Stimulated activated naive CD8-positive, alpha-beta T cell treated with anti-CD3 and anti-CD28 coated beads, Interleukin-15, amount 100 ng/mL, for 72 hours (primary cell): Measurements from ENCODE around the gene SLC7A8.
A peak's percentile ranks its signal among the peaks of the same experiment; 100 is the strongest.
"Not testable (repeated sequence)": the region's sequence is repeated elsewhere in the genome, so short reads cannot be mapped to it uniquely, and the experiment has no call there.

Experiments
- ATAC-seq: fragments of 150-1000 bp; cut with Tn5 transposase; 2 replicates; pipeline ENCODE4 v1.10.0; 2021; ENCODE audit warnings: mild to moderate bottlenecking, moderate library complexity
- DNase-seq, 2 donors: peaks; one replicate each; pipeline ENCODE4 v3.0.0; 2021 to 2022
- H3K27ac Mint-ChIP-seq, 2 donors: one replicate each; pipeline ENCODE4 v1.8.0; 2022; ENCODE audit warnings: mild to moderate bottlenecking in 2 of 2, mixed read lengths in 2 of 2, moderate library complexity in 2 of 2
- H3K27me3 Mint-ChIP-seq: one replicate; pipeline ENCODE4 v1.8.0; 2022; ENCODE audit warnings: mixed read lengths
- H3K4me1 Mint-ChIP-seq: one replicate; pipeline ENCODE4 v1.8.0; 2022; ENCODE audit warnings: mild to moderate bottlenecking, mixed read lengths
- H3K4me3 Mint-ChIP-seq, 2 donors: one replicate each; pipeline ENCODE4 v1.8.0; 2022; ENCODE audit warnings: mild to moderate bottlenecking in 2 of 2, mixed read lengths in 2 of 2, moderate library complexity in 1 of 2
- H3K9me3 Mint-ChIP-seq, 2 donors: one replicate each; pipeline ENCODE4 v1.8.0; 2022; ENCODE audit warnings: mixed read lengths in 2 of 2

SLC7A8 gene

DNA sequence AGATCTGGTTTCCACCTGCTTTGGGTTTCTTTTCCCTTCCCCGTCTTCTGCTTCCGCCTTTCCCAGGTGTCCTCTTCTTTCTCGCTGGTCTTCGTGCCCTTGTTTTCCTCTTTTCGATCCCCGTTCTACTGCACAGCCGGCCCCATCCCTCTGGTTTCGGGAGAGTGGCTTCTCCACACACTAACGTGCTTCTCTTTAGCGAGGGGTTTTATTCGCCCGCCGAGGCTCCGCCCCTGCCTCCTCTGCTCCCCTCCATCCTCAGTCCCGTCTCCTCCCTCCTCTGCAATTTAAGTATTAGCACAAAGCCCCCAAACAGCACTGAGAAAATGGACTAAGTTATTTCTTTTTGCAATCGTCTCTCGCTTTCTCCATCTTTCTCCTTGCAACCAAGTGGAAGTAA, at the start of gene SLC7A8:
Gene SLC7A8, minus strand, starts transcription at position 182 of the 400 bp plus-strand sequence. CDS start 746 bp downstream, outside the sequence.
- peak in 1 of 2 donors; percentile 32 for DNase-seq

DNA sequence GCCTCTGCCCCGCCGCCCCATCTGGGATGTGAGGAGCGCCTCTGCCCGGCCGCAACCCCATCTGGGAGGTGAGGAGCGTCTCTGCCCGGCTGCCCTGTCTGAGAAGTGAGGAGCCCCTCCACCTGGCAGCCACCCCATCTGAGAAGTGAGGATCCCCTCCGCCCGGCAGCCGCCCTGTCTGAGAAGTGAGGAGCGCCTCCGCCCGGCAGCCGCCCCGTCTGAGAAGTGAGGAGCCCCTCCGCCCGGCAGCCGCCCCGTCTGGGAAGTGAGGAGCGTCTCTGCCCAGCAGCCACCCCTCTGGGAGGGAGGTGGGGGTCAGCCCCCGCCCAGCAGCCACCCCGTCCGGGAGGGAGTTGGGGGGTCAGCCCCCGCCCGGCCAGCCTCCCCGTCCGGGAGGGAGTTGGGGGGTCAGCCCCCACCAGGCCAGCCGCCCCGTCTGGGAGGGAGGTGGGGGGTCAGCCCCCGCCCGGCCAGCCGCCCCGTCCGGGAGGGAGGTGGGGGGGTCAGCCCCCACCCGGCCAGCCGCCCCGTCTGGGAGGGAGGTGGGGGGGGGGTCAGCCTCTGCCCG, 48.9 kb upstream of the SLC7A8 start:
- not testable (repeated sequence) for H3K4me3 Mint-ChIP-seq, H3K9me3 Mint-ChIP-seq, H3K4me1 Mint-ChIP-seq, H3K27ac Mint-ChIP-seq, DNase-seq, H3K27me3 Mint-ChIP-seq
- peak; percentile 39 for ATAC-seq

More for the DNA sequence above, at the start of gene SLC7A8:
- H3K27ac Mint-ChIP-seq: no peak within 1 kb of the TSS
- H3K9me3 Mint-ChIP-seq: no peaks in the 10 kb centered on the region
- H3K4me1 Mint-ChIP-seq: no peaks in the 10 kb centered on the region
- no peaks in the 10 kb centered on the region for H3K27me3 Mint-ChIP-seq
- peak; percentile 69 for ATAC-seq
- no peak within 1 kb of the TSS for H3K4me3 Mint-ChIP-seq

DNA sequence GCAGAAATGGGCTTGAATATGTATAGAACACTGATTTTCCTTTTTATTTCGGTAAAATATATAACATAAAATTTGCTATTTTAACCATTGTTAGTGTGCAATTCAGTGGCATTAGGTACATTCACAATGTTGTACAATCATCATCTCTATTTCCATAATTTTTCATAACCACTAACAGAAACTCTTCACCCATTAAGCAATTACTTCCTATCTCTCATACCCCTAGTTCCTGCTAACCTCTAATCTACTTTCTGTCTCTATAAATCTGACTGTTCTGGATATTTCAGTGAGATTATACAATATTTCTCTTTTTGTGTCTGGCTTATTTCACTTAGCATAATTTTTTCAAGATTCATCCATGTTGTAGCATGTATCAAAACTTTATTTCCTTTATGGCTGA, 45.4 kb upstream of the SLC7A8 start:
- H3K27me3 Mint-ChIP-seq: peaks cover 13% of the 10 kb centered on the region
- DNase-seq (no peak), ATAC-seq (no peak)
- H3K4me3 Mint-ChIP-seq: no peak overlapping the region
- H3K4me1 Mint-ChIP-seq: peaks cover 9% of the 10 kb centered on the region
- H3K27ac Mint-ChIP-seq: no peak overlapping the region
- H3K9me3 Mint-ChIP-seq: peaks cover 0 to 6% of the 10 kb centered on the region in 2 donors

DNA sequence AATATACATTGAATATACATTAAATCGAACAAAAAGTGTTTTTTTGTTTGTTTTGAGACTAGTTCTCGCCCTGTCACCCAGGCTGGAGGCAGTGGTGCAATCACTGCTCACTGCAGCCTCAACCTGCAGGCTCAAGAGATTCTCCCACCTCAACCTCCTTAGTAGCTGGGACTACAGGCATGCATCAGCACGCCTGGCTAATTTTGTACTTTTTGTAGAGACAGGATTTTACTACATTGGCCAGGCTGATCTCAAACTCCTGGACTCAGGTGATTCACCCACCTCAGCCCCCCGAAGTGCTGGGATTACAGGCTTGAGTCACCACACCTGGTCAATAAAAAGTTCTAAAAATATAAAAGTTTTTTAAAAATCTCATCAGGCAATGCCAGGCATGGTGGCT, 44.1 kb upstream of the SLC7A8 start:
- Mint-ChIP-seq H3K4me3 (no peak overlapping the region), H3K27me3 (peaks cover 14% of the 10 kb centered on the region), H3K27ac (no peak overlapping the region), H3K9me3 (peaks cover 0 to 6% of the 10 kb centered on the region in 2 donors), H3K4me1 (peaks cover 9% of the 10 kb centered on the region)
- ATAC-seq: no peak
- DNase-seq: no peak

DNA sequence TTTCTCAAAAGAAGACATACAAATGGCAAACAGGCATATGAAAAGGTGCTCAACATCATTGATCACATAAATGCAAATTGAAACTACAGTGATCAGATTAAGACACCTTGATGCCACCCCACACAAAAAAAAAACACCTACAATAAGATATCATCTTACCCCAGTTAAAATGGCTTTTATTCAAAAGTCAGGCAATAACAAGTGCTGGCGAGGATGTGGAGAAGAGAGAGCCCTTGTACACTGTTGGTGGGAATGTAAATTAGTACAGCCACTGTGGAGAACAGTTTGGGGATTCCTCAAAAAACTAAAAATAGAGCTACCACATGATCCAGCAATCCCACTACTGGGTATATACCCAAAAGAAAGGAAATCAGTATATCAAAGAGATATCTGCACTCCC, 41.5 kb upstream of the SLC7A8 start:
- H3K27ac Mint-ChIP-seq, H3K9me3 Mint-ChIP-seq, DNase-seq, H3K4me3 Mint-ChIP-seq, ATAC-seq, H3K4me1 Mint-ChIP-seq: not testable (repeated sequence)
- peaks cover 38% of the 10 kb centered on the region for H3K27me3 Mint-ChIP-seq

DNA sequence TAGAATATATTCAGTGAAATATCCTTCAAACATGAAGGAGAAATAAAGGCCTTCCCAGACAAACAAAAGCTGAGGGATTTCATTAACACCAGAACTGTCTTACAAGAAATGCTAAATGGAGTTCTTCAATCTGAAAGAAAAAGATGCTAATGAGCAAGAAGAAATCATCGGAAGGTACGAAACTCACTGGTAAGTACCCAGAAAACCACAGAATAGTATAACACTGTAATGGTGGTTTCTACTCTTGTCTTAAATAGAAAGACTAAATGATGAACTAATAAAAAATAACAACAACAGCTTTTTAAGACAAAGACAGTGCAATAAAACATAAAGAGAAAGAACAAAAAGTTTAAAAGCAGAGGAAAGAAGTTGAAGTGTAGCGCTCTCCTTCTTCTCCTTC, 35.6 kb upstream of the SLC7A8 start:
- Mint-ChIP-seq H3K4me3 (no peak overlapping the region), H3K4me1 (no peaks in the 10 kb centered on the region), H3K27ac (no peak overlapping the region), H3K27me3 (peaks cover 65% of the 10 kb centered on the region), H3K9me3 (peaks cover 0 to 7% of the 10 kb centered on the region in 2 donors)
- ATAC-seq (no peak), DNase-seq (no peak)

DNA sequence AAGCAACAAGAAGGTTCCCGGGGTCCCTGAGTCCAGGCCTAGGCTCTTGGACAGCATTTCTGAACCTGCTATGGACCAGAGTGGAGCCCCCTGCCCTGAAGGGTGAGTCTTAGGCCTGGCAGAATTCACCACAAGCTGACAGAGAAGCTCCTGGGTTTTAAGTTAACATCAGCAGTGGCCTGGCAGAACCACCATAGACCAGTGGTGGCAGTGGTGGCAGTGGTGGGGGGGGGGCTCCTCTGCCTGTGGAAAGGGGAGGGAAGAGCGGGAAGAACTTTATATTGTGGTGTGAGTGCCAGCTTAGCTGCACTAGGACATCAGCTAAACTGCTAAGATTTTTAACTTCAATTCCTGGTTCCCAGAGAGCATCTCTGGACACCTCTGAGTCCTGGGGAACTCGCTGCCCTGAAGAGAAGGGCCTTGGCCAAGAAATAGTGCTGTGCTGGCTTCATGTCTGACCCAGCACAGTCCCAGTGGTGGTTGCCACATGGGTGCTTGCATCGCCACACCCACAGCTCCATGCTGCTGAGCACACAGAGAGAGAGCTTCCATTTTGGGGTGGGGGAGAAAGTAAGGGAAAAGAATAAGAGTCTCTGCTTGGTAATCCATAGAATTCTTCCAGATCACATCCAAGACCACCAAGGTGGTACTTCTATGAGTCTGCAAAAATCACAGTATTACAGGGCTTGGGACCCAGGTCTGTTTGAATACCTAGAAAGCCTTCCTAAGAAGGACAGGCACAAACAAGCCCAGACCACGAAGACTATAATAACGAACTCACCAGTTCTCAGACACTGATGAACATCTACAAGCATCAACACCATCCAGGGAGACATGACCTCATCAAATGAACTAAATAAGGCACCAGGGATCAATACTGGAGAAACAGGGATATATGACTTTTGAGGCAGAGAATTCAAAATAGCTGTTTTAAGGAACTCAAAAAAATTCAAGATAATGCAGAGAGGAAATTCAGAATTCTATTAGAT, 33.9 kb upstream of the SLC7A8 start:
- Mint-ChIP-seq H3K27me3 (peaks cover 59% of the 10 kb centered on the region), H3K27ac (no peak overlapping the region), H3K4me3 (no peak overlapping the region), H3K4me1 (no peaks in the 10 kb centered on the region), H3K9me3 (peaks cover 0 to 7% of the 10 kb centered on the region in 2 donors)
- ATAC-seq (no peak), DNase-seq (no peak)

DNA sequence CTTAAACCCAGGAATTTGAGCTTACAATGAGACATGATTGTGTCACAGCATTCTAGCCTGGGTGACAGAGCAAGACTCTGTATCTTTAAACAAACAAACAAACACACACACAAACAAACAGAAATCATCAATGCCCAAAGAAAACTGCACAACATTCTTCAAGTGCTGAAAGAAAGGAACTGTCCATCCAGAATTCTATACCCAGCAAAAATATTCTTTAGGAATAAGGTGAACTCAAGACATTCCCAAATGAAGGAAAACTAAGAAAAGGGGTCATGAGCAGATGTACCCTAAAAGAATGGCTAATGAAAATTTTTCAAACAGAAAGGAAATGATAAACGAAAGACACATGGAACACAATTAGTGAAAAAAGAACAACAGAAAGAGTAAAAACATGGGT, 32.0 kb upstream of the SLC7A8 start:
- no peaks in the 10 kb centered on the region for H3K4me1 Mint-ChIP-seq
- H3K27ac Mint-ChIP-seq: no peak overlapping the region
- H3K4me3 Mint-ChIP-seq: no peak overlapping the region
- ATAC-seq: no peak
- DNase-seq: no peak
- peaks cover 0 to 7% of the 10 kb centered on the region in 2 donors for H3K9me3 Mint-ChIP-seq
- peaks cover 40% of the 10 kb centered on the region for H3K27me3 Mint-ChIP-seq

DNA sequence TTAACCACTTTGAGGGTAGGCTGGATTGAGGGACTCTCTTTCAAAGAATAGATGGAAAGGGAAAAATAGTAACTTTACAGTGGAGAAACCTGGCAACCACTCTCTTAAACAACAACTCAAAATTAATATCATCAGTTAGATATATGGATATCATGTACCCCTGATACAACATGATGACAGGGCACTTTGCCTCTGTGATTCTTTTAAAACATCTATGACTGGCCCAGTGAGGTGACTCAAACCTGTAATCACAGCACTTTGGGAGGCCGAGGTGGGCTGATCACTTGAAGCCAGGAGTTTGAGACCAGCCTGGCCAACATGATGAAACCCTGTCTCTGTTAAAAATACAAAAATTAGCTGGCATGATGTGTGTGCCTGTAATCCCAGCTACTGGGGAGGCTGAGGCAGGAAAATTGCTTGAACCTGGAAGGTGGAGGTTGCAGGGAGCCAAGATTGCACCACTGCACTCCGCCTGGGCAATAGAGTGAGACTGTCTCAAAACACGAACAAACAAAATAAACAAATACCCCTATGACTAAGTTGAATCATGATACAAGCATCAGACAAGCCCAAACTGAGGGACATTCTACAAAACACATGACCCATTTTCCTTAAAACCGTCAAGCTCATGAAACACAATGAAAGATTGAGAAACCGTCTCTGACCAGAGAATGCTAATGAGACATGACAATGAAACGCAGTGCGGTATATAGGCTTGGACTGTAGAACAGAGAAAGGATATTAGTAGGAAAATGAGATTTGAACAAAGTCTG, 26.4 kb upstream of the SLC7A8 start:
- ATAC-seq: no peak
- no peak overlapping the region for H3K27ac Mint-ChIP-seq
- no peaks in the 10 kb centered on the region for H3K9me3 Mint-ChIP-seq
- H3K4me1 Mint-ChIP-seq: no peaks in the 10 kb centered on the region
- no peak for DNase-seq
- peaks cover 9% of the 10 kb centered on the region for H3K27me3 Mint-ChIP-seq
- H3K4me3 Mint-ChIP-seq: no peak overlapping the region

DNA sequence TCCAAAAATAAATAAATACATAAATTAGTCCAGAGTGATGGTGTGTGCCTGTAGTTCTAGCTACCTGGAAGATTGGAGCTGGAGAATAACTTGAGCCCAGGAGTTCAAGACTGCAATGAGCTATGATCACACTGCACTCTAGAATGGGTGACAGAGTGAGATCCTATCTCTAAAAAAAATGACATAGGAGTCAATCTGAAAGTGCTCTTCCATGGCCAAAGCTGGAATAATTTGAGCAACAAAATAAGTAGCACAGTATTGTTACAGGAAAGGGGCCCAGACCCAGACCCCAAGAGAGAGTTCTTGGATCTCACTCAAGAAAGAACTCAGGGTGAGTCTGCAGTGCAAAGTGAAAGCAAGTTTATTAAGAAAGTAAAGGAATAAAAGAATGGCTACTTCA, 24.9 kb upstream of the SLC7A8 start:
- DNase-seq: no peak
- H3K27ac Mint-ChIP-seq: no peak overlapping the region
- peaks cover 9% of the 10 kb centered on the region for H3K27me3 Mint-ChIP-seq
- no peak for ATAC-seq
- no peaks in the 10 kb centered on the region for H3K9me3 Mint-ChIP-seq
- no peaks in the 10 kb centered on the region for H3K4me1 Mint-ChIP-seq
- no peak overlapping the region for H3K4me3 Mint-ChIP-seq

DNA sequence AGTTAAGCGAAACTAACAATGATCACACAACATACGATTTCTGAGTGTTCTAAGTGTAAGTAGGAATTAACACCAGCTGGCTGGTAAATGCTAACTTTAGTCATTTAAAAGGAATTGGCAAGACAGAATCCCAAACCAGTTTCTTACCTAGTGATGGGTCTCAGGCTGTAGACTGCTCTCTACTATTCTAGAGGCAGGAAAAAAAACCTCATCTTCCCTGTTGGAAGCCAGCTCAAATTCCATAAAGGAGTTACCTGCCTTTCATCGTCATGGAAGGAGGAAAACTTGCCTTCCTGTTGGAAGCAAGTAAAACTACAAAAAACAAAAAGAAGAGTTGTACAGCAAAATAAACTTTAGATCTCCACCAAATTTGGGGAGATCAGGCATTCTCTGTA, 23.7 kb upstream of the SLC7A8 start:
- H3K9me3 Mint-ChIP-seq: no peaks in the 10 kb centered on the region
- H3K27ac Mint-ChIP-seq: no peak overlapping the region
- DNase-seq: no peak
- H3K4me3 Mint-ChIP-seq: no peak overlapping the region
- H3K27me3 Mint-ChIP-seq: peaks cover 9% of the 10 kb centered on the region
- ATAC-seq: no peak
- no peaks in the 10 kb centered on the region for H3K4me1 Mint-ChIP-seq

DNA sequence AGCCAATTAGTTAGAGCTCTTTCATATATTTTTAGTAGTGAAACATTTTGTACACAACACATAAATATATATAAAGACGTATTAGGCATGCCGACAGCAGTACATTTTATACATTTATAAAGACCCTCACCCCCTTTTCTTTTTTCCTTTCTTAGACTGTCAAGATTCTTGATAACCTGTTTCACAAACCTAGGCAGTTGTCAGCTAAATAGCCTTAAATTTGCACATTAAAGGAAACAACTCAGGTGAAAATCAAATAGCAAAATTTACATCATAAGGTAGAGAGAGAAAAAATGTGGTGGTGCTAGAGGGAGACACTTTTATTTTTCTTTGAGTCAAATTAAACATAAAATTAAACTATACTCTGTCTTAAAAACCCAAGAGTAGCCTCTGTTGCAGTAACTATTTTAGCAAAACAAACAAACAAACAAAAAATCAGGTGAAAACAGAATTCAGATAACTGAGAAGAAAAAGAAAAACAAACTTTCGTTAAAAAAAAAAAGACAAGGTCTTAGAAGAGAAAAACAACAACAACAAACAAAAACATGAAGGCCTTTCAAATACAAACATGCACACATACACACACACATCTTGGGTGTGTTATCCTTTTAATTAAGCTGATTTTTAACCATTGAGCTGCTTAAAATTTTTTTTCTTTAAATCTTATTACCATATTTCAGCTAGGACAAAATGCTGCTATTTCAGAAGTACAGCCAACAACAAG, 23.1 kb upstream of the SLC7A8 start:
- DNase-seq (no peak), ATAC-seq (no peak)
- Mint-ChIP-seq H3K9me3 (no peaks in the 10 kb centered on the region), H3K4me3 (no peak overlapping the region), H3K27ac (no peak overlapping the region), H3K27me3 (peaks cover 9% of the 10 kb centered on the region), H3K4me1 (no peaks in the 10 kb centered on the region)

DNA sequence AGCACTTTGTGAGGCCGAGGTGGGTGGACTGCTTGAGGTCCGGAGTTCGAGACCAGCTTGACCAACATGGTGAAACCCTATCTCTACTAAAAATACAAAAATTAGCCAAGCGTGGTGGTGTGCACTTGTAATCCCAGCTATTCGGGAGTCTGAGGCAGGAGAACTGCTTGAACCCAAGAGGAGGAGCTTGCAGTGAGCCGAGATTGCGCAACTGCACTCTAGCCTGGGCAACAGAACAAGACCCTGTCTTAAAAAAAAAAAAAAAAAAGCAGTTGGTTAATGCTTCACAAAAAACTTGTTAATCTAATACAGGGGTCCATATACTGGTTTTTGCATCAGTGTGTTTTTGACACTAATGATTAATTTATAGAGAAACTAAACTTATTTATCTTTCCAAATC, 18.5 kb upstream of the SLC7A8 start:
- no peak overlapping the region for H3K27ac Mint-ChIP-seq
- no peaks in the 10 kb centered on the region for H3K9me3 Mint-ChIP-seq
- ATAC-seq (no peak), DNase-seq (no peak)
- H3K4me3 Mint-ChIP-seq: no peak overlapping the region
- H3K27me3 Mint-ChIP-seq: no peaks in the 10 kb centered on the region
- H3K4me1 Mint-ChIP-seq: no peaks in the 10 kb centered on the region

DNA sequence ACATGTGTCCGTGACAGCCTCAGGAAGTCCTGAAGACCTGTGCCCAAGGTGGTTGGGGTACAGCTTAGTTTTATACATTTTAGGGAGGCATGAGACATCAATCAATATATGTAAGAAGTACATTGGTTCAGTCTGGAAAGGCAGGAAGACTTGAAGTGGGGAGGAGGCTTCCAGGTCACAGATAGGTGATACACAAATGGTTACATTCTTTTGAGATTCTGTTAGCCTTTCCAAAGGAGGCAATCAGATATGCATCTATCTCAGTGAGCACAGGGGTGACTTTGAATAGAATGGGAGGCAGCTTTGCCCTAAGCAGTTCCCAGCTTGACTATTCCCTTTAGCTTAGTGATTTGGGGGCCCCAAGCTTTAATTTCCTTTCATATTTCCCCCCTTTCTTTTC, 15.7 kb upstream of the SLC7A8 start:
- ATAC-seq, H3K4me1 Mint-ChIP-seq, DNase-seq, H3K27me3 Mint-ChIP-seq, H3K4me3 Mint-ChIP-seq, H3K9me3 Mint-ChIP-seq, H3K27ac Mint-ChIP-seq: not testable (repeated sequence)

DNA sequence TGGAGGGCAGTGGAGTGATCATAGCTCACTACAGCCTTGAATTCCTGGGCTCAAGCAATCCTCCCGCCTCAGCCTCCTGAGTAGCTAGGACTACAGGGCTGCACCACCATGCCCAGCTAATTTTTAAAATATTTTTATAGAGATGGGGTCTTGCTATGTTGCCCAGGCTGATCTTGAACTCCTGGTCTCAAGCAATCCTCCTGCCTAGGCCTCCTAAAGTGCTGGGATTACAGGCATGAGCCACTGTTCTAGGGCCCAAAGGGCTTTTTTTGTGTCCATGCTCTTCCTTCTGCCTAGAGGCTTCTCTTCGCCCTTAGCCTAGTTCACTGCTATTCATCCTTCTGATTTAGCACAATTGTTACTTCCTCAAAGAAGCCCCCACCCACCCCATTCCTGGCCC, 13.0 kb upstream of the SLC7A8 start:
- H3K4me1 Mint-ChIP-seq, H3K27me3 Mint-ChIP-seq, H3K27ac Mint-ChIP-seq, H3K9me3 Mint-ChIP-seq, ATAC-seq, DNase-seq, H3K4me3 Mint-ChIP-seq: not testable (repeated sequence)
